GM21786 (cell line): ENCODE data around the gene UGCG.
"Not testable (repeated sequence)": the region's sequence is repeated elsewhere in the genome, so short reads cannot be mapped to it uniquely, and the experiment has no call there.

Source experiments
- ATAC-seq: cut with Tn5 transposase; IDR thresholded peaks from one replicate; pipeline ENCODE4 v1.9.1; 2021; ENCODE audit not compliant: unreplicated experiment

UGCG gene

DNA sequence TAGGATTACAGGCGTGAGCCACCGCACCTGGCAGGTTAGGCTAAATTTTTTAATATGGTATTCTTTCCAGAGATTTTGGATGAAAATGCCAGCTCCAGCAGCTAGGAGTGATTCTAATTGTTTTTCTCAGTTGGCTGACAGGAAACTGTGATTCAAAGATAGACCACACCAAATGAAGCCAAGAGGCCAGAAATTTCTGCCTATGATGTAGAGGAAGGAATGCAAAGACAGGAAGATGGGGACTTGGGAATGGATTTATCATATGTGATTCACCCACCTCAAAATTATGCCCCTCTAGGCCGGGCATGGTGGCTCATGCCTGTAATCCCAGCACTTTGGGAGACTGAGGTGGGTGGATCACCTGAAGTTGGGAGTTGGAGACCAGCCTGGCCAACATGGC is 53.3 kb downstream of the UGCG start:
- no peak for ATAC-seq

DNA sequence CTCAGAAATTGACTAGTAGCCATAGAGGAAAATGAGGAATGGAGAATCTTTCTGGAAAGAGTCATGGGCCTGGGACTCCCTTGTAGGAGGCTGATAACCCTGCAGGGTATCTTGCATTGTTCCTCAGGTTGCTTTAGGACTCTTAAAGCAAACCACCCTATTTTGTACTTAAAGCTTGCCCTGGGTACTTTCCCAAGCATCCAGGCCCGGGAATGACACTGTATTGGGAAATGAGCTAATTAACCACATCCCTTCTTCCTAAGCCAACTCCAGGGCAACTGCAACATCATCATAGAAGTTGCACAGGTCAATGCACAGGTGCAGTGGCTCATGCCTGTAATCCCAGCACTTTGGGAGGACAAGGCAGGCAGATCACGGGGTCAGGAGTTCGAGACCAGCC is 55.9 kb downstream of the UGCG start:
- ATAC-seq: no peak

DNA sequence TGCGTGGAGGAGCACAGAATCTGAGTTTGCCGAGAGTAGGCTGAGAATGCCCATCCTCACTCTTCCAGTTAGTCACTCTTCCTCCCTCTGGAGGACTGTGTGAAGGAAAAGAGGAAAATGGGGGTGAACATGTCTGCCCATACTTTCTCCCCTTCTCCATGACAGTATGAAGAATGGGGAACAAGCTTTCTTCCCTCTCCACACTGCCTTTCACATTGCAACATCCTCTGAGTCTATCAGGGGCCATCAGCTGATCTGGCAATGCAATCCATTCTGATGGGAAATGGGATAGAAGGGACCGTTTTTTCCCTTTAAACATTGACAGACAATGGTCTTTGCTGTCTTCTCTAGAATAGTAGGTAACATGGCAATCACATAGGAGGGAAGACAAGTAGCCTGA is 56.8 kb downstream of the UGCG start:
- no peak for ATAC-seq

DNA sequence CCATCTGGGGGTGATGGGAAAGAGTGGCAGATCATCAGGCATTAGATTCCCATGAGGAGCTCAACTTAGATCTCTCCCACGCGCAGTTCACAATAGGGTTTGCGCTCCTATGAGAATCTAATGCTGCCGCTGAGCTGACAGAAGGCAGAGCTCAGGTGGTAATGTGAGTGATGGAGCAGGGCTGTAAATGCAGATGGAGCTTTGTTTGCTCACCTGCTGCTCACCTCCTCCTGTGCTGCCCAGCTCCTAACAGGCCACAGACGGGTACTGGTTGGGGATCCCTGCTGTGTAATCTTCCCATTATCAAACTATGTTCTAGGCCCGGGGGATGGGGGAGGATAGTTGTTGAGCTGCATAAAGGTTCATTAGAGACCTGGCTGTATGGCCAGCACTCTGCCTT is 58.4 kb downstream of the UGCG start:
- no peak for ATAC-seq

DNA sequence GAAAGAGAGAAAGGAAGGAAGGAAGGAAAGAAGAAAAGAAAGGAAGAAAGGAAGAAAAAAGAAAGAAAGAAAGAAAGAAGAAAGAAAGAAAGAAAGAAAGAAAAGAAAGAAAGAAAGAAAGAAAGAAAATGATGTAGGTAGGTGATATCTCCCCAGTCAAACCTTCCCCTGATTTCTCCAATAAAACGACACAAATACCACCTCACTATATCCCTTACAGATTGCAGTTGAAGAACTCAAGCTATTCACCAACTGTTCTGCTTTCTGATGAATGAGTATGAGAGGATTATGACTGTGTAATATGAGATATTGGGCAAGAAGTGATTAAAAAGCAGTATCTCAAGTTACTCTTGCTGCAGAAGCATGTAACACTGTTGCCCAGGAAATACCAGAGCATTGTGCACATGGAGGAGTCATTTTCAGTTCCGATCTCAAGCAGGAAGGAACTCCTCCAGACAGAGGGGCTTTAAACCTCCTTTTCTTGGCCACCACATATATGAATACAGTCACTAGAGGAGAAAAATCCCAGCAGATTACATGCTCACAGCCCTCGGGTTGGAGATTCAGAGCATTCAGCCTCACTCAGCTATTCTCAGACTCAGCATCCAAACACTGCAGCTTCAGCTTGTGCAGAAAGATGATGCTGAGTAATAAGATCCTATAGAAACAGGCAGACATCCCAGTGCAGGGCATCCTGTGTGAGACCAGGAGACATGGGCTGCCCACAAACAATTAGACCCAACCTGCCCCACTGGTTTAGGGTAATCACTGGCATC is 61.4 kb downstream of the UGCG start:
- ATAC-seq: peak; percentile 39

DNA sequence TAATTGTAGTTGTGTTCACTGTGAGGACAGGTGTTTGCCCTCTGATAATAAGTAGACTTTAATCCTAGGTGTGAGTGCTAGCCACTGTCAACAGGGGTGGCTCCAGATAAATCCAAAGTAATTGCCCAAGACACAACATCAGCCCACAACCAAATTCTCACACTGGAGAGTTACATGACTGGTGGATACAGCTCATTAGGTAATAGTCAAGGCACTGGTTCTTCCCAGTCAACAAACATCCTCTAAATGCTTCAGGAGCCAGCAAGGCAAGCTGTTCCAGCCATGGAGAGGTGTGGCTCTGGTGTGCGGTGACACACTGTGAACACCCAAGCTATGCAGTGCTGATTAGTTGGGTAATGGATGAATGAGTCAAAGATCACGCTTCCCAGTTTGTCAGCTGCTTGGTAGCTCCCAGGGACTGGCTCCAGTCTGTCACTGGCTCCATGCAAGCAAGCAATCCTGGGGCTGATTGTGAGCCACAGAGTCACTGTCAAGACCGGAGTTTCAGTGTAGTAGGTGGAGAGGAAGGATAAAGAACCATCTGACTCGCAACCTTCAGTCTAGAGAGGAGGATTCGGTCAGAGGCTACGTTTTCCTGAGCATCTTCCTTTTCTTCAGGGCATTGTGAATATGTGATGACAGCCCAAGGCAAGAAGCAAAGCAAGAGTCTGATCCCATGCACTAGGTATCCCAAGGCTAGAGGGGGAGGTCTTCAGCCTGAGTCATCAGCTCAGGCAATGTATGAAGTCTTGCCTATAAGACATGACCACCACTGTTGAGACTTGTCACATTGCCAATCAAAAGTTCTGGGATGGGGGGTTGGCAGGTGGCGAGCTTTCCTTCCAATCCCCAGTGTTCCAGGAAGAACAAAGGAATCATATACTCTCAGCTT is 63.1 kb downstream of the UGCG start:
- ATAC-seq: no peak

DNA sequence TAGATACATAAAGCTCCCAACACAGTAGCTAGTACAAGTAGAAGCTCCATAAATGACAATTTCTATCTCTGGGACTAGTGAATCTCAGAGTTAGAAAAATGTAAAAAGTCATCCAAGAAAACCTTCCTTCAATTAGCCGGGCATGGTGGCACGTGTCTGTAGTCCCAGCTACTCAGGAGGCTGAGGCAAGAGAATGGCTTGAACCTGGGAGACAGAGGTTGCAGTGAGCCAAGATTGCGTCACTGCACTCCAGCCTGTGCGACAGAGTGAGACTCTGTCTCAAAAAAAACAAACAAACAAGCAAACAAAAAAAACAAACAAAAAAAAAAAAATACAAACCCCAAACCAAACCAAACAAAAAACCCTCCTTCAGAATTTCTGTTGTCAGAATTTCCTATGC is 63.9 kb downstream of the UGCG start:
- ATAC-seq: not testable (repeated sequence)

DNA sequence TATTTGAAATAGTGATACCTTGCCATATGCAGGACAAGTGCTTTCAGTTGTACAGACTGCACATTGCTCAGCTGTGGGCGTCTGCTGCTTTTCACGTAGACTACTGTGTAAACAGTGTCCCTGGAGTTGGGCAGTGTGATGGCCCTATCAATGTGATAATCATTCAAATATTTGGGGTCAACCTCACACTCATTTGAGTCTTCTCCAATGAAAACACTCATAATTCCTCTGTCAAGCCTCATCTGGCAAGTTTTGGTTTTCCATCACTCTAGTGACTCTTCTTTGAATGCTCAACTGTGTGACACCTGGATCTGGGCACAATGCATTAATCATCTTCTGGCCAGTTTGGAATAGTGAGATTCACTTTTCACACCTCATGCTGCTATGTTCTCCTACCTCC is 64.4 kb downstream of the UGCG start:
- no peak for ATAC-seq

DNA sequence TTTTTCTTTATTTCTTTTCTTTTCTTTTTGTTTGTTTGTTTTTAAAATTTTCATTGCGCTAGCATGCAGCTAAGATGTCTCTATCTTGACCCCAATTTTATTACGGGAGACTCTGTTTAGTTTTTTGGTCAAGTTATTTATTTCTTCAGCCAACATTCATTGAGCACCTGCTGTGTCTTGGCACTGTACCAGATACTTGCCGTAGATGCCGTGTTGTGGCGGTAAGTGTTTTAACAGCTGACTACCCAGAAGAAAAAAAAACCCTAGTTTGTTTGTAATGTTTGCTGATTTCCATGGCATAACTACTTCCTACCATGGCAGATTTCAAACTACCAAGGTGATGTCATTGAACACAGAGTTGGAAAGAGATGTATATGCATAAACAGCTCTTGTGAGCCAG is 65.0 kb downstream of the UGCG start:
- no peak for ATAC-seq

DNA sequence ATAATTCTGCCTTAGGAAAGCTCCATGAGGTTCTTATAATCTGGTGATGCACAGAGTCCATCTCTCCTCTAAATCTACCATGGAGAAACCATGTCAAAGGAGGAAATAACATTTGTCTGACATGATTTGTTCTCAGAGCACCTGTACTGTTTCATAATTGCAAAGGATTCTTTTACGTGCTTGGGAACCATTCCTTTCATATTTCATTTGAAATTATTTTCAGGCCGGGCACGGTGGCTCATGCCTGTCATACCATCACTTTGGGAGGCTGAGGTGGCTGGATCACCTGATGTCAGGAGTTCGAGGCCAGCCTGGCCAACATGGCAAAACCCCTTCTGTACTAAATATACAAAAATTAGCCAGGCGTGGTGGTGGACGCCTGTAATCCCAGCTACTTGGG is 65.4 kb downstream of the UGCG start:
- ATAC-seq: no peak

DNA sequence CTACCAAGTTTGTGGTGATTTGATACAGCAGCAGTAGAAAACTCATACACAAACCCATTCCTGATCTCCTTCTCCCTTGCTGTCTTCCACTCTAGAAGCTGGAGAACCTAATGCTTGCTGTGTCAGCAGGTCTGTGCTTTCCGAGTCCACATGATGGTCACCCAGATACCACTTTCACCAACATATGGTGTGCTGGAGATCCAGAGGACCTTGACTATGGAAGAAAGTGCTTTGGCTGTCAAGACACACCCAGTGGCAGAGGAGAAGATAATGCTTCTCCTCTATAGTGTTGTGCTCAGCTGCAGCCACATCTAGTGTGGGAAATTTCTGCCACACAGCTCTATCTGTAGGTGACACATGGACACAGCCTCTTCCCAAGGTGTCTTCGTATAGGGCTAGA is 67.4 kb downstream of the UGCG start:
- ATAC-seq: no peak

DNA sequence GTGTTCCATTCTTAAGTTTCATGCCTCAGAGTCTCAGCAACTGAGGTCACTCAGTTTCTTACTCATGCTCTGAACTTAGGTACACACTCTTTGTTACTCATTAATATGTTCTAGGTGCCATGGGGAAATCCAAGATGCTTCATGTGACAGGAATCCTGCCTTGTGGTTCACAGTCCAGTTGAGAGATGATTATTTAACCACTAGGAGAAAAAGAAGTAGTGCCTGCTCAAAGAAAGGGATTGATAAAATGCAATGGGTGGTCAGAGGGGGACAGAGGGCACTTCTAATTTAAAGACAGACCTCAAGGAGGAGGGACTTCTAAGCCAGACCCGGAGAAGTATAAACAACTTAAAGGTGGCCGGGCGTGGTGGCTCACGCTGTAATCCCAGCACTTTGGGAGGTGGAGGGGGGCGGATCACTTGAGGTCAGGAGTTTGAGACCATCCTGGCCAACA is 69.0 kb downstream of the UGCG start:
- peak; percentile 83 for ATAC-seq

DNA sequence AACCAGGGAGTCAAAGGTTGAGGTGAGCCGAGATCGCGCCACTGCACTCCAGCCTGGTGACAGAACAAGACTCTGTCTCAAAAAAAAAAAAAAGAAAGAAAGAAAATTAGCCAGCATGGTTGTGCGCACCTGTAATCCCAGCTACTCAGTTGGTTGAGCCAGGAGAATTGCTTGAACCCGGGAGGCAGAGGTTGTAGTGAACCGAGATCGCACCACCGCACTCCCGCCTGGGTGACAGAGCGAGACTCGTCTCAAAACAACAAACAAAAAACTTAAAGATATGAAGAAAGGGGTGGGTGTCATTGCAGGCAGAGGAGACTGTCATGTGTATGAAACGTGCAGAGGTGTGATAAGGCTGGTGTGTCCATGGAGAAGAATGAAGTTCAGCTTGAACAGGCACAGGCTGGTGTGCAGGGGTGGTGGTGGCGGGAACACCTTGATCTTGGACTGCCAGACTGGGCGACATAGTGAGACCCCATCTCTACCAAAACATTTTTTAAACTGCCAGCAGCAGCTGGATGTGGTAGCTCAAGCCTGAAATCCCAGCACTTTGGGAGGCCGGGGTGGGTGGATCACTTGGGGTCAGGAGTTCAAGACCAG is 69.6 kb downstream of the UGCG start:
- no peak for ATAC-seq

DNA sequence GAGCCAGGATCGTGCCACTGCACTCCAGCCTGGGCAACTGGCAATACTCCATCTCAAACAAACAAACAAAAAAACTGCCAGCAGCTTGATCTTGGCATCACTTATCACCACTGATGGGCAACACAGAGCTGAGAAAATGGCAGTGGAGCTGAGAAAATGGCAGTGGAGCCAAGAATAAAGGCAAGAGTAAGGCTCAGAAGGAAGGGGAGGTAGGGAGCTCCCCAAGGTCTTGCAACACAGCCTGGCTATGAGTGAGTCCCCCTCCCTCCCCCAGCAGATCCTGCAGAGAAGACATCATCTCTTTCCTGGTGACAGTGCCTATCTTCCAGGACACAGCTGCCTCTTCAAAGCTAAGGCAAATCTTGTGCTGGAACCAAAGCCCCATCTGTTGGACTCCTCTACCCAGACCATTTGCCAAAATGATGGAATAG is 70.3 kb downstream of the UGCG start:
- ATAC-seq: no peak

DNA sequence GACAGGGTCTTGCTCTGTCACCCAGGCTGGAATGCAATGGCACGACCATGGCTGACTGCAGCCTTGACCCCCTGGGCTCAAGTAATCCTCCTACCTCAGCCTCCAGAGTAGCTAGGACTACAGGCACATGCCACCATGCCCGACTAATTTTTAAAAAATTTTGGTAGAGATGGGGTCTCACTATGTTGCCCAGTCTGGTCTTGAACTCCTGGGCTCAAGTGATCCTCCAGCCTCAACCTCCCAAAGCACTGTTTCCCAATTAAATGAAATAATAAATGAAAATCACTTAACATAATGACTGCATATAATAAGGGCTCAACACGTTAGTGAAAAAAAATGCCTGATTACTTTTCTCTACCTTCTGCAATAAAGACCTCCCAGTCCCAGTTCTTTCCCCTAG is 71.0 kb downstream of the UGCG start:
- ATAC-seq: no peak

DNA sequence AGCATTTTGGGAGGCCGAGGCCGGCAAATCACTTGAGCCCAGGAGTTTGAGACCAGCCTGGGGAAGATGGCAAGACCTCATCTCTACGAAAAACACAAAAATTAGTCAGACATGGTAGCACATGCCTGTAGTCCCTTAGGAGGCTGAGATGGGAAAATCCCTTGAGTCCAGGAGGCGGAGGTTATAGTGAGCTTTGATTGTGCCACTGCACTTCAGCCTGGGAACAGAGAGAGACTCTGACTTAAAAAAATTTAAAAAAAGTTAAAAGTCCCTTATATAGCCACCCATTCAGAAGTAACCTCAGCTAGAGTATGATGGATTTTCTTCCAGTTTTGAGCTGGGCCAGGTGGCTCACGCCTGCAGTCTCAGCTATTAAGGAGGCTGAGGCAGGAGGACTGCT is 72.4 kb downstream of the UGCG start:
- ATAC-seq: peak; percentile 38

DNA sequence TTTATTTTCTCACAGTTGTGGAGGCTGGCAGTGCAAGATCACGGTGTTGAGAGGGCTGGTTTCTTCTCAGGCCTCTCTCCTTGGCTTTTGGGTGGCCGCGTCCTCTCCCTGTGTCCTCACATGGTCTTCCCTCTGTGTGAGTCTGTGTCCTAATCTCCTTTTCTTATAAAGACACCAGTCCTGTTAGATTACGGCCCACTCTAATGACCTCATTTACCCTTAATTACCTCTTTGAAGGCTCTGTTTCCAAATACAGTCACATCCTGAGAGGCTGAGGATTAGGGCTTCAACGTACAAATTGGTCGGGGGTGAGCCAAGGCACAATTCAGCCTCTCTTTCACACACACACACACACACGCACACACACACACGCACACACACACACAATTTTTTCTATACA is 73.0 kb downstream of the UGCG start:
- ATAC-seq: no peak

DNA sequence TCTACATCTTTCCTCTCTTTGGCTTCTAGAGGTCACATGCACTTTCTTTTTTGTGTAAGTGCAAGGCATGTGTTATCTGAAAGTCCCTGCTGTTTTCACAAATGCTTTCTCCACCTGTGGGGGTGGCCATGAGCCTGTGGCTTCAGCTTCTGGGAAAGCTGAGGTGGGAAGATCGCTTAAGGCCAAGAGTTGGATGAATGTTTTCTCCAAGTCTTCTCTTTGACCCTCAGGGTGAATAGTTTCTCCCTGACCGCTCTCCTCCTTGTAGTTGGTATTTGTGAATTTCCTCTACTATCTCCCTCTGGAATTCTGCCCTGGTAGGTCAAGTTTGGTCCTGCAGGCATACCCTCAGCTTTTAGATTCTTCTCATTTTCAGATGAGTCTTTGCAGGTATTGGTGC is 74.2 kb downstream of the UGCG start:
- ATAC-seq: no peak

DNA sequence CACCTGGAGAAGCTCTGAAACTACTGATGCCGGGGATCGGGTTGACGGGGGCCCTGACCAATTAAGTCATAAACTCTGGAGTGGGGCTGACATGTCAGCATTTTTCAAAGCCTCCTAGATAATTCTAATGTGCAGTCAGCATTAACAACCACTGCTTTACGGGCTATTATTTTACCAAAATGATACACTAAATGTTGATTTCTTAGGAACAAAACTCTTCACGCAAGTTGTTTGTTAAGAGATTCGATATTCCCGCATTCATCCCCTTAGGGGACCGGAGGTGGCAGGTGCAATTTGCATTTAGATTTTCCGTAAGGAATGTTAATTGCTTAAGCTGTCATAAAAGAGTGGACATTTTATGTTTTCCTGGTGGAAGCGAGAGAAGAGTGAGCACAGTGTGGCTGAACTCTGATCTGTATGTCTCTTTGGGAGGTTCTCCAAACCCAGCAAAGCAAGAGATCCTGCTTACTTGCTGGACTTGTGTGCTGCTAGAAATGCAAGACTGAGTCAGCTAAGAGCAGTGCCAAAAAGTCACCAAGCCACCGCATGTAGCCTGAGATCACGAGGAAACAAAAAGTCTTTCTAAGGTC is 77.6 kb downstream of the UGCG start:
- no peak for ATAC-seq

DNA sequence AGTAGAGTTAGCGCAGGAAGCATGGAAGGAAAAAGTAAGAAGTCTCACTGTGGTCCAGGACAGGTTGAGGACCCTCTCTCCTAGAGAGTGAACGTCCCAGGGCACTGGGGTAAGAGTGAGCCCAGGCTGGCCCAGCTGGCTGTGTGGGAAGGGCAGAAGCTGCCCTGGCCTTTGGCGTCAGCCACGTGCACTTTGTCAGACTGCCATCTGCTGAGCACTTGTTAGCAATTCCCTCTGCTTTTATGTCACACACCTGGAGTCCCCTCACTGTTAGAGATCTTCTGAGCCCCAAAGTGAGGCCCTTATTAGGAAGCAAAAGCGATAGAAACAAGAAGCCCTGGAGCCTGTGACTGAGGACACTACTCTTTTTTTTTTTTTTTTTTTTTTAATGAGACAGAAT is 79.1 kb downstream of the UGCG start:
- peak; percentile 68 for ATAC-seq

DNA sequence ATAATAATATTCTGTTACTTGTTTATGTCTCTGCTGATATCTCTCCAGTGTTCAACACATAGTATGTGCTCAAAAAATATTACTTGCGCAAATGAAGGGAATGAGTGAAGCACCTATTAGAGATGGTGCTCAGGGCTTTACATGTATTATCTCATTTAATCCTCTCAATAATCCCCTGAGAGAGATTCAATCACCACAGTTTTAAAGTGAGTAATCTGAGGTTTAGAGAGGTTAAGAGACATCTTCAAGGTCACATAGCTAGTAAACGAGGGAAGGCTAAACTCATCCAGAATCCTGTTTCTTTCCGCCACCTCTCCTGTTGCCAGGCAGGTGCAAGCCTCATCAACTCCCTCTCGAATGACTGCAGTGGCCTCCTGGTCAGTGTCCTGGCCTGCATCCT is 82.0 kb downstream of the UGCG start:
- ATAC-seq: no peak
